K562 (cell line): ENCODE measurements around the gene USP48. TPM values are rescaled to one million over a fixed set of nuclear protein-coding genes. Genes with fewer than 3 reads are reported as not detected.

ENCODE experiments used
- CEBPG ChIP-seq, 3 experiments: fragments of 200-800 bp in 1 of 3; sonication (Bioruptor generic) in 1 of 3; sonication (generic) in 1 of 3; formaldehyde crosslinking in 1 of 3; IDR thresholded peaks in 2 of 3; conservative IDR thresholded peaks in 1 of 3; 2 replicates each; pipeline versions ENCODE4 v1.6.1 to v1.8.0; 2016 to 2022; ENCODE audit warnings: missing compliant biosample characterization in 2 of 3, missing genetic modification characterization in 2 of 3, mild to moderate bottlenecking in 1 of 3, missing genetic modification reagents in 1 of 3
- DPF2 ChIP-seq: fragments of 450-650 bp; IDR thresholded peaks from 2 replicates; pipeline ENCODE4 v1.6.1; 2016
- ETV1 ChIP-seq: fragments of 450-650 bp; conservative IDR thresholded peaks from 2 replicates; pipeline ENCODE4 v1.6.1; 2016; ENCODE audit warnings: missing genetic modification characterization, control low read depth, low read depth, missing compliant biosample characterization
- FOS ChIP-seq: IDR thresholded peaks from 3 replicates; pipeline ENCODE4 v1.6.1; 2011; ENCODE audit not compliant: insufficient read length; ENCODE audit errors: extremely low read depth
- HNRNPK ChIP-seq: fragments of 200-400 bp; formaldehyde crosslinking; IDR thresholded peaks from one replicate; pipeline ENCODE4 v1.6.1; 2018; ENCODE audit warnings: mild to moderate bottlenecking, low read depth, low read length; ENCODE audit not compliant: poor library complexity, severe bottlenecking
- JUN ChIP-seq, 2 experiments: sonication (generic) in 1 of 2; formaldehyde crosslinking in 1 of 2; IDR thresholded peaks; 2 replicates each; pipeline versions ENCODE4 v1.6.1 to v1.8.0; 2012 to 2022; ENCODE audit warnings: borderline replicate concordance in 2 of 2, mild to moderate bottlenecking in 2 of 2, improper control_type of control experiment in 1 of 2, low read depth in 1 of 2, low read length in 1 of 2, missing genetic modification reagents in 1 of 2
- KDM5B ChIP-seq: fragments of 200-600 bp; sonication (generic); IDR thresholded peaks from 2 replicates; pipeline ENCODE4 v1.6.1; 2012; ENCODE audit warnings: low read depth, mild to moderate bottlenecking, moderate library complexity, low read length, control low read depth, inconsistent platforms; ENCODE audit not compliant: insufficient replicate concordance
- KLF6 ChIP-seq: fragments of 250-450 bp; sonication (Bioruptor Pico); IDR thresholded peaks from 2 replicates; pipeline ENCODE4 v1.4.0; 2020; ENCODE audit warnings: mild to moderate bottlenecking, moderate library complexity, borderline replicate concordance
- NFXL1 ChIP-seq: fragments of 450-650 bp; formaldehyde crosslinking; IDR thresholded peaks from 2 replicates; pipeline ENCODE4 v1.4.0; 2021; ENCODE audit warnings: mild to moderate bottlenecking
- PCBP1 ChIP-seq: fragments of 200-400 bp; formaldehyde crosslinking; IDR thresholded peaks from 2 replicates; pipeline ENCODE4 v1.6.1; 2018; ENCODE audit warnings: mild to moderate bottlenecking, low read depth, low read length; ENCODE audit not compliant: poor library complexity, severe bottlenecking
- PRPF4 ChIP-seq: fragments of 200-400 bp; formaldehyde crosslinking; IDR thresholded peaks from one replicate; pipeline ENCODE4 v1.6.1; 2017; ENCODE audit warnings: low read length, low read depth, mild to moderate bottlenecking; ENCODE audit not compliant: insufficient read depth, poor library complexity, severe bottlenecking
- RNF2 ChIP-seq: sonication (generic); IDR thresholded peaks from 2 replicates; pipeline ENCODE4 v1.6.1; 2016
- SRSF1 ChIP-seq: fragments of 200-400 bp; formaldehyde crosslinking; IDR thresholded peaks from 2 replicates; pipeline ENCODE4 v1.6.1; 2017; ENCODE audit warnings: mild to moderate bottlenecking, low read depth, low read length, moderate library complexity
- SUPT5H ChIP-seq: fragments of 450-650 bp; IDR thresholded peaks from 2 replicates; pipeline ENCODE4 v1.6.1; 2016
- TRIM28 ChIP-seq: fragments of 450-650 bp; IDR thresholded peaks from 2 replicates; pipeline ENCODE4 v1.6.1; 2017
- ZC3H11A ChIP-seq: IDR thresholded peaks from 2 replicates; pipeline ENCODE4 v1.6.1; 2012; ENCODE audit warnings: low read depth, low read length, improper control_type of control experiment
- ZFP1 ChIP-seq: fragments of 450-650 bp; formaldehyde crosslinking; IDR thresholded peaks from 2 replicates; pipeline ENCODE4 v1.4.0; 2020; ENCODE audit warnings: mild to moderate bottlenecking, mixed read lengths
- ZNF175 ChIP-seq: fragments of 200-800 bp; sonication (Bioruptor generic); IDR thresholded peaks from 2 replicates; pipeline ENCODE4 v1.6.1; 2016; ENCODE audit warnings: low read depth, mild to moderate bottlenecking, missing genetic modification characterization, missing compliant biosample characterization
- polyA plus RNA-seq, 8 experiments: library from polyadenylated mRNA; depleted of rRNA in 4 of 8; stranded (reverse) in 5 of 8; unstranded in 3 of 8; fragments of >200 nt; fragmentation: Nextera tagmentation in 2 of 8; fragmentation: Illumina TruSeq in 1 of 8; extraction: Ambion mirVana in 2 of 8; extraction: Trizol in 1 of 8; gene quantifications; 2 replicates each; pipeline versions ENCODE4 v1.2.1 to v1.2.3, GENCODE V29; 2011 to 2014; ENCODE audit warnings: inconsistent platforms in 1 of 8, missing spikeins in 1 of 8
- total RNA-seq, 7 experiments: library from RNA; depleted of rRNA in 6 of 7; stranded (reverse); fragments of >200 nt in 6 of 7; fragmentation: Illumina TruSeq in 2 of 7; extraction: Trizol in 2 of 7; gene quantifications; 2 replicates each; pipeline versions ENCODE4 v1.2.1 to v1.2.3, GENCODE V29; 2011 to 2021; ENCODE audit warnings: low replicate concordance in 1 of 7
- TF ChIP-seq, protein P1 (sequence below), 2 experiments: fragments of 150-350 bp in 1 of 2; IDR thresholded peaks; 2 replicates each; pipeline ENCODE4 v1.6.1; 2012 to 2016; ENCODE audit warnings: low read depth in 2 of 2, low read length in 2 of 2, mild to moderate bottlenecking in 1 of 2, moderate library complexity in 1 of 2
- TF ChIP-seq, protein P2 (sequence below), 2 experiments: fragments of 200-800 bp in 1 of 2; sonication (Bioruptor generic) in 1 of 2; sonication (generic) in 1 of 2; formaldehyde crosslinking in 1 of 2; IDR thresholded peaks in 1 of 2; conservative IDR thresholded peaks in 1 of 2; 2 replicates each; pipeline versions ENCODE4 v1.5.0 to v1.6.1; 2016 to 2020; ENCODE audit warnings: missing compliant biosample characterization in 1 of 2, missing genetic modification characterization in 1 of 2, missing genetic modification reagents in 1 of 2
- TF ChIP-seq, protein P3 (sequence below): fragments of 250-450 bp; sonication (Bioruptor Pico); IDR thresholded peaks from 2 replicates; pipeline ENCODE4 v1.8.0; 2022; ENCODE audit warnings: moderate library complexity, mild to moderate bottlenecking, inconsistent platforms

The USP48 gene
- total and polyA plus RNA-seq, 9 of the 15 experiments (the other 6 are each of a cell fraction or from before 2014, with no cell fraction given) = 23.3 to 123 (median 106) TPM

DNA sequence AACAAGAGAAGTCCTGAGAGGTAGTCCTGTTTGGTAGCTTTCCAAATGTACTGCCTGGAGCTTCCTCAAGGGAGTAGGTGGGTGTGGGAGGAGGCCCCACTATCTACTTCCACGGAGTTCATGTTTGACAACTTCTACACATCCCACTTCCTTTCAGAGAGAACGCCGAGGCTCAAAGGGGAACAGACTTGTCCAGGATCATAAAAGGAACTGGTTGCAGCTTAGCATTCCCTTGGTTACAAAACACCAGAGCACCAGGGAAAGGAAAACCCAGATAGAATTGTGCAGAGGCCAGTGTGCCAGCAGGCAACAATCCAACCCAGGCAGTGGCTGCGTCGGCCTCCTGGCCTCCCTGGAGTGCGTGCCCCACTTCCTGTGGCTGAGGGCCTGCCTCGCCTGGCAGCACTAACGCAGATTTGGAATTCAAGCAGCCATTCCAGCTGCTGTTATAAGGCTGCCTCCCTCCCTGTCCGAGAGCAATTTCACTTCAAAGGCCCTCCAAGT, 109.6 kb downstream of the USP48 start (continued):
- no peak for TF ChIP-seq RNF2
- TF ChIP-seq PRPF4 = no peak
- no peak for TF ChIP-seq CEBPG (CRISPR knock-in tag; IDR thresholded peaks at IDR 0.05)
- TF ChIP-seq CEBPG (tag; conservative IDR thresholded peaks at IDR 0.05 in 1 of 2, IDR thresholded peaks at IDR 0.05 in 1 of 2) = no peak
- no peak for TF ChIP-seq FOS
- TF ChIP-seq ZC3H11A = no peak
- no peak for TF ChIP-seq ZFP1 (CRISPR knock-in tag)
- TF ChIP-seq PCBP1 = no peak
- no peak for TF ChIP-seq SUPT5H
- 0 out of 2 replicates have a peak, but pooled peaks have one; percentile 10 for TF ChIP-seq ETV1 (tag)
- TF ChIP-seq, protein P1, sequence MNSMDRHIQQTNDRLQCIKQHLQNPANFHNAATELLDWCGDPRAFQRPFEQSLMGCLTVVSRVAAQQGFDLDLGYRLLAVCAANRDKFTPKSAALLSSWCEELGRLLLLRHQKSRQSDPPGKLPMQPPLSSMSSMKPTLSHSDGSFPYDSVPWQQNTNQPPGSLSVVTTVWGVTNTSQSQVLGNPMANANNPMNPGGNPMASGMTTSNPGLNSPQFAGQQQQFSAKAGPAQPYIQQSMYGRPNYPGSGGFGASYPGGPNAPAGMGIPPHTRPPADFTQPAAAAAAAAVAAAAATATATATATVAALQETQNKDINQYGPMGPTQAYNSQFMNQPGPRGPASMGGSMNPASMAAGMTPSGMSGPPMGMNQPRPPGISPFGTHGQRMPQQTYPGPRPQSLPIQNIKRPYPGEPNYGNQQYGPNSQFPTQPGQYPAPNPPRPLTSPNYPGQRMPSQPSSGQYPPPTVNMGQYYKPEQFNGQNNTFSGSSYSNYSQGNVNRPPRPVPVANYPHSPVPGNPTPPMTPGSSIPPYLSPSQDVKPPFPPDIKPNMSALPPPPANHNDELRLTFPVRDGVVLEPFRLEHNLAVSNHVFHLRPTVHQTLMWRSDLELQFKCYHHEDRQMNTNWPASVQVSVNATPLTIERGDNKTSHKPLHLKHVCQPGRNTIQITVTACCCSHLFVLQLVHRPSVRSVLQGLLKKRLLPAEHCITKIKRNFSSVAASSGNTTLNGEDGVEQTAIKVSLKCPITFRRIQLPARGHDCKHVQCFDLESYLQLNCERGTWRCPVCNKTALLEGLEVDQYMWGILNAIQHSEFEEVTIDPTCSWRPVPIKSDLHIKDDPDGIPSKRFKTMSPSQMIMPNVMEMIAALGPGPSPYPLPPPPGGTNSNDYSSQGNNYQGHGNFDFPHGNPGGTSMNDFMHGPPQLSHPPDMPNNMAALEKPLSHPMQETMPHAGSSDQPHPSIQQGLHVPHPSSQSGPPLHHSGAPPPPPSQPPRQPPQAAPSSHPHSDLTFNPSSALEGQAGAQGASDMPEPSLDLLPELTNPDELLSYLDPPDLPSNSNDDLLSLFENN (IDR thresholded peaks at IDR 0.05; ENCODE audit: low read depth in 2 of 2, low read length in 2 of 2) = no peak
- TF ChIP-seq JUN (IDR thresholded peaks at IDR 0.05; ENCODE audit: borderline replicate concordance, low read depth, low read length) = no peak
- no peak for TF ChIP-seq JUN (CRISPR knock-in tag; IDR thresholded peaks at IDR 0.05; ENCODE audit: borderline replicate concordance)
- TF ChIP-seq, protein P2, sequence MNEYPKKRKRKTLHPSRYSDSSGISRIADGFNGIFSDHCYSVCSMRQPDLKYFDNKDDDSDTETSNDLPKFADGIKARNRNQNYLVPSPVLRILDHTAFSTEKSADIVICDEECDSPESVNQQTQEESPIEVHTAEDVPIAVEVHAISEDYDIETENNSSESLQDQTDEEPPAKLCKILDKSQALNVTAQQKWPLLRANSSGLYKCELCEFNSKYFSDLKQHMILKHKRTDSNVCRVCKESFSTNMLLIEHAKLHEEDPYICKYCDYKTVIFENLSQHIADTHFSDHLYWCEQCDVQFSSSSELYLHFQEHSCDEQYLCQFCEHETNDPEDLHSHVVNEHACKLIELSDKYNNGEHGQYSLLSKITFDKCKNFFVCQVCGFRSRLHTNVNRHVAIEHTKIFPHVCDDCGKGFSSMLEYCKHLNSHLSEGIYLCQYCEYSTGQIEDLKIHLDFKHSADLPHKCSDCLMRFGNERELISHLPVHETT (CRISPR knock-in tag; conservative IDR thresholded peaks at IDR 0.05 in 1 of 2, IDR thresholded peaks at IDR 0.05 in 1 of 2) = no peak
- TF ChIP-seq, protein P3, sequence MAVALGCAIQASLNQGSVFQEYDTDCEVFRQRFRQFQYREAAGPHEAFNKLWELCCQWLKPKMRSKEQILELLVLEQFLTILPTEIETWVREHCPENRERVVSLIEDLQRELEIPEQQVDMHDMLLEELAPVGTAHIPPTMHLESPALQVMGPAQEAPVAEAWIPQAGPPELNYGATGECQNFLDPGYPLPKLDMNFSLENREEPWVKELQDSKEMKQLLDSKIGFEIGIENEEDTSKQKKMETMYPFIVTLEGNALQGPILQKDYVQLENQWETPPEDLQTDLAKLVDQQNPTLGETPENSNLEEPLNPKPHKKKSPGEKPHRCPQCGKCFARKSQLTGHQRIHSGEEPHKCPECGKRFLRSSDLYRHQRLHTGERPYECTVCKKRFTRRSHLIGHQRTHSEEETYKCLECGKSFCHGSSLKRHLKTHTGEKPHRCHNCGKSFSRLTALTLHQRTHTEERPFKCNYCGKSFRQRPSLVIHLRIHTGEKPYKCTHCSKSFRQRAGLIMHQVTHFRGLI (CRISPR knock-in tag) = no peak
- TF ChIP-seq SRSF1 = no peak
- no peak for TF ChIP-seq KDM5B
- TF ChIP-seq NFXL1 (CRISPR knock-in tag) = no peak
- TF ChIP-seq DPF2 = peak; percentile 24; the same call in 1 of the 2 replicates
- no peak for TF ChIP-seq KLF6 (CRISPR knock-in tag)
- TF ChIP-seq ZNF175 (CRISPR knock-in tag) = peak; percentile 58; the same call in 1 of the 2 replicates
- TF ChIP-seq HNRNPK = no peak
- no peak for TF ChIP-seq TRIM28
